Mesothelial cell of epicardium (in vitro differentiated cells): ENCODE results near the gene SALL2. TPM values are rescaled to one million over a fixed set of nuclear protein-coding genes. Genes with fewer than 3 reads are reported as not detected.

Source experiments
- DNase-seq, 2 experiments: peaks; one replicate each; pipeline ENCODE4 v3.0.0; 2021; ENCODE audit warnings: low spot score in 2 of 2; ENCODE audit not compliant: unreplicated experiment in 2 of 2
- H3K27ac Mint-ChIP-seq: 2 replicates; pipeline ENCODE4 v1.8.0; 2021; ENCODE audit warnings: mixed read lengths
- H3K27me3 Mint-ChIP-seq: 2 replicates; pipeline ENCODE4 v1.8.0; 2021; ENCODE audit warnings: low read depth, mixed read lengths
- H3K36me3 Mint-ChIP-seq: 2 replicates; pipeline ENCODE4 v1.8.0; 2021; ENCODE audit warnings: mixed read lengths
- H3K4me1 Mint-ChIP-seq: 2 replicates; pipeline ENCODE4 v1.8.0; 2021; ENCODE audit warnings: mixed read lengths
- H3K4me3 Mint-ChIP-seq: 2 replicates; pipeline ENCODE4 v1.8.0; 2021; ENCODE audit warnings: mild to moderate bottlenecking, moderate library complexity, mixed read lengths
- H3K9me3 Mint-ChIP-seq: 2 replicates; pipeline ENCODE4 v1.8.0; 2021; ENCODE audit warnings: mixed read lengths
- CTCF ChIP-seq: fragments of 200-600 bp; sonication (generic); IDR thresholded peaks from one replicate; pipeline ENCODE4 v1.5.0; 2021; ENCODE audit warnings: antibody characterized with exemption; ENCODE audit not compliant: unreplicated experiment
- total RNA-seq: library from RNA; stranded (reverse); gene quantifications from 3 replicates; pipeline ENCODE4 v1.2.1, GENCODE V29; 2021

SALL2 gene
- total RNA-seq, 1 donor from 2014 or later, result 44.6 TPM

GRCh38 chr14:21539189-21539940 is 13.2 kb upstream of the SALL2 start:
- DNase-seq, result no peak
- no peak for TF ChIP-seq CTCF
- Mint-ChIP-seq H3K27ac (no peak overlapping the region), H3K9me3 (no peaks in the 10 kb centered on the region), H3K27me3 (peaks cover 22% of the 10 kb centered on the region), H3K36me3 (no peaks in the 10 kb centered on the region), H3K4me3 (no peak overlapping the region), H3K4me1 (peaks cover 26% of the 10 kb centered on the region)

GRCh38 chr14:21537090-21537424 is 10.9 kb upstream of the SALL2 start:
- H3K4me1 Mint-ChIP-seq, result peaks cover 12% of the 10 kb centered on the region

GRCh38 chr14:21536418-21537089 is 10.4 kb upstream of the SALL2 start:
- peaks cover 12% of the 10 kb centered on the region for H3K4me1 Mint-ChIP-seq
- no peak for DNase-seq
- no peak for TF ChIP-seq CTCF
- no peaks in the 10 kb centered on the region for H3K36me3 Mint-ChIP-seq
- H3K27ac Mint-ChIP-seq, result peak overlapping the region; percentile 70
- peak overlapping the region; percentile 84 for H3K4me3 Mint-ChIP-seq
- no peaks in the 10 kb centered on the region for H3K9me3 Mint-ChIP-seq
- H3K27me3 Mint-ChIP-seq, result peaks cover 28% of the 10 kb centered on the region

More at GRCh38 chr14:21537090-21537424, 10.9 kb upstream of the SALL2 start:
- peak overlapping the region; percentile 37 for H3K27ac Mint-ChIP-seq
- no peaks in the 10 kb centered on the region for H3K9me3 Mint-ChIP-seq
- no peaks in the 10 kb centered on the region for H3K36me3 Mint-ChIP-seq
- no peak for DNase-seq
- peaks cover 28% of the 10 kb centered on the region for H3K27me3 Mint-ChIP-seq
- TF ChIP-seq CTCF, result no peak
- H3K4me3 Mint-ChIP-seq, result peak overlapping the region; percentile 84

GRCh38 chr14:21535545-21536417 is 9.6 kb upstream of the SALL2 start:
- Mint-ChIP-seq H3K9me3 (no peaks in the 10 kb centered on the region), H3K27me3 (peaks cover 28% of the 10 kb centered on the region), H3K36me3 (no peaks in the 10 kb centered on the region), H3K27ac (peak overlapping the region; percentile 70), H3K4me1 (peaks cover 15% of the 10 kb centered on the region), H3K4me3 (peak overlapping the region; percentile 84)
- no peak for TF ChIP-seq CTCF
- no peak for DNase-seq

GRCh38 chr14:21534576-21534975 is 8.4 kb upstream of the SALL2 start:
- Mint-ChIP-seq H3K27ac (no peak overlapping the region), H3K4me3 (no peak overlapping the region), H3K9me3 (no peaks in the 10 kb centered on the region), H3K36me3 (no peaks in the 10 kb centered on the region), H3K27me3 (peaks cover 28% of the 10 kb centered on the region), H3K4me1 (peaks cover 16% of the 10 kb centered on the region)
- no peak for TF ChIP-seq CTCF
- no peak for DNase-seq
